Measurements from ENCODE around the gene TUBGCP2.
A peak's percentile ranks its signal among the peaks of the same experiment; 100 is the strongest.

The TUBGCP2 gene

DNA sequence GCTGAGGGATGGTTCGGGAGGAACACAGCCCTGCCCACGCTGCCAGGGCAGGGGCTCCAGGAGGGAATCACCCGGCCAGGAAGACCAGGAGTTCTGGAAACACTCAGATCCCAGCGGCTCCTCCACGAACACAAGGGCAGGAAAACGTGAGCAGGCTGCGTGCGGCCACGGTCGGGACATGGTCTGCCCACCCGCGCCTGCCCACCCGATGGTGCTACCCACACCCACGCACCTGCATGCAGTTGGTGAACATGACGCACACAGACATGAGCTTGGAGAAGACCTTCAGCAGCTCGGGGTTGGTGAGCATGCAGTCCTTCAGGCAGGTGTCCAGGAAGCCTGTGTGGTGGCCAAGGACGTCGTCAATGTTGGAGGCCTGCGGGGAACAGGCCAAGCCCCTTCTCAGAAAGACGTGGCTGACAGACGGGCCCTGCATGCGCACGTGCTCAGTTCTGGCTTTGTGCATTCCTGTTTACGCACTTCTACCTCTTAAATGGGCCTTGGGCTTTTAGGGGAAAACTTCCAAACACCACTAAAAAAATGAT is 25.8 kb downstream of the TUBGCP2 start:
- H3K4me1 ChIP-seq (ENCODE audit: control insufficient read depth, insufficient read depth, low read length), result no peaks in the 10 kb centered on the region; the same call in 1 of the 2 replicates
- no peaks in the 10 kb centered on the region for H3K27me3 ChIP-seq (ENCODE audit: control insufficient read depth, insufficient read depth, low read length)
- peaks cover 83% of the 10 kb centered on the region for H3K36me3 ChIP-seq (ENCODE audit: control insufficient read depth, insufficient read depth, low read length)
- no peak overlapping the region for H3K27ac ChIP-seq (ENCODE audit: low read depth, low read length)
- H3K9me3 ChIP-seq (ENCODE audit: control insufficient read depth, insufficient read depth, low read depth, low read length), result no peaks in the 10 kb centered on the region
- H3K4me3 ChIP-seq (ENCODE audit: low read depth, low read length), result no peak overlapping the region
- H3K9ac ChIP-seq (ENCODE audit: low read length), result no peak overlapping the region

DNA sequence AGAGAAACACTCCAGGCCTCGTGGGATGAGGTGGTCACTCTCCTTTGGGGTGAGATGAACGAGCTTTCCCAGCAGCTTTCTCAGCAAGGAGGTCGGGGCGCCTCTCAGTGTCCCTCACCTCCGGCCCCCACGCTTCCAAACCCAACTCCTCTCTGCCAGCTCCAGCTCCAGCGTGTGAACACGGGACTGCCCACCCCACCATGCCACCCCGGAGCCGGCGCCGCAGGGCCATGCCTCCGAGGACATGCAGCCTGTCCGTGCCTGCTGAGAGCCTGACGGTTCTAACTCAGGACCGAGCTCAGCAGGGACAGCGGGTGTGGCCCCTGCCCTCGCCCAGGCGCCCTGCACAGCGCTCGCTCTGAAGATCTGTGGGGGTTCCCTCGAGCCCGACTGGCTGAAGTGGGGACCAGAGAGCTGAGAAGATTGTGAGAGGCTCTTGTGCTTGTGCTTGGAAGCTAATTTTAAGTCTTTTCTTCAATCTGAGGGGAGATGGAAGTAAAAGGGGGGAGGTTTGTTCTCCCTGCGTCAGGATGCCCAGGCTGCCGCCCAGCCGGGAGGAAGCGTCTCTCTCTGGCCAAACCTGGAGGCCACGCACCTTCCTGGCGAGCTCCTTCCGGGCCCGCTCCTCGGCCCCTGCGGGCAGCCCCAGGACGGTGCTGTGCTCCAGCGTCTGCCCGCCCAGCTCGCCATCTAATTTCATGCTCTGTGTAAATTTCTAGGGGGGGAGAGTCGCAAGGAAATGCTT is 26.9 kb downstream of the TUBGCP2 start:
- Histone ChIP-seq H3K27me3 (ENCODE audit: control insufficient read depth, insufficient read depth, low read length) (no peaks in the 10 kb centered on the region; the same call in 1 of the 2 replicates), H3K27ac (ENCODE audit: low read depth, low read length) (no peak overlapping the region), H3K4me1 (ENCODE audit: control insufficient read depth, insufficient read depth, low read length) (peaks cover 7% of the 10 kb centered on the region; the same call in 1 of the 2 replicates), H3K4me3 (ENCODE audit: low read depth, low read length) (no peak overlapping the region), H3K9me3 (ENCODE audit: control insufficient read depth, insufficient read depth, low read depth, low read length) (no peaks in the 10 kb centered on the region), H3K36me3 (ENCODE audit: control insufficient read depth, insufficient read depth, low read length) (peaks cover 80% of the 10 kb centered on the region), H3K9ac (ENCODE audit: low read length) (no peak overlapping the region)

DNA sequence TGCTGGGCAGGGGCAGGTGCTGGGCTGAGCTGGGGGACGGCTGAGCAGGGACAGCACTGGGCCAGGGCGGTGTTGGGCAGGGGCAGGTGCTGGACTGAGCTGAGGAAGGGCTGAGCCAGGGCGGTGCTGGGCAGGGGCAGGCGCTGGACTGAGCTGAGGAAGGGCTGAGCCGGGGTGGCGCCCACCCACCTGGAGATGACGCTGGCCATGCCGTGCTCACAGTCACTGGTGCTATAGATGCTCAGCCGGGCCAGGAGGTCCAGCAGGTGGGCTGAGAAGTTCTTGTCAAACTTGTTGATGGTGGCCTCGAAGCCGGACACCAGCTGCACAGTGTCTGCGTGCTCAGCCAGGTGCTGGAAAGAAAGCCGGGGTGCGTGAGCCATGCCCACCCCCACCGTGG is 27.6 kb downstream of the TUBGCP2 start:
- Histone ChIP-seq H3K4me3 (ENCODE audit: low read depth, low read length) (no peak overlapping the region), H3K4me1 (ENCODE audit: control insufficient read depth, insufficient read depth, low read length) (peaks cover 11% of the 10 kb centered on the region)

DNA sequence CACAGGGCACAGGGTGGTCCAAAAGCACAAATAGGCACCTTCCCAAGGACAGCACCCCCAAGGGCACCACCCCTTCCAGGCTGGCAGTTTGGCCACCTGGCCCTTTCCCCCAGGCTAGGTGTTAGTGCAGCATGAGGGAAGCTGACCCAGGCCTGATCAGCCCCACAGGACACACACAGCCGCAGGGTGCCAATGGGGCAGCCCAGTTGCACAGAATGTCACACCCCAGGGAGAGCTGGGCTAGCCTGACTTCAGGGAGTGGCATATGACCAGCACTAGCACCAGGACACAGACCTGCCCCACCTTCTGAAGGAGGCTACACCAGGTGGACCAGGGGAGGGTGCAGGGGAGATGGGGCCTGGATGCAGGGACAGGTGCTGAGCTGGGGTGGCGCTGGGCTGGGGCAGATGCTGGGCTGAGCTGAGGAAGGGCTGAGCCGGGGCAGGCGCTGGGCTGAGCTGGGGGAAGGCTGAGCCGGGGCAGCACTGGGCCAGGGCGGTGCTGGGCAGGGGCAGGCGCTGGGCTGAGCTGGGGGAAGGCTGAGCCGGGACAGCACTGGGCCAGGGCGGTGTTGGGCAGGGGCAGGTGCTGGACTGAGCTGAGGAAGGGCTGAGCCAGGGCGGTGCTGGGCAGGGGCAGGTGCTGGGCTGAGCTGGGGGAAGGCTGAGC is 28.1 kb downstream of the TUBGCP2 start:
- Histone ChIP-seq H3K36me3 (ENCODE audit: control insufficient read depth, insufficient read depth, low read length) (peaks cover 68% of the 10 kb centered on the region), H3K4me3 (ENCODE audit: low read depth, low read length) (no peak overlapping the region), H3K27ac (ENCODE audit: low read depth, low read length) (no peak overlapping the region), H3K27me3 (ENCODE audit: control insufficient read depth, insufficient read depth, low read length) (peaks cover 12% of the 10 kb centered on the region), H3K9ac (ENCODE audit: low read length) (no peak overlapping the region), H3K9me3 (ENCODE audit: control insufficient read depth, insufficient read depth, low read depth, low read length) (no peaks in the 10 kb centered on the region), H3K4me1 (ENCODE audit: control insufficient read depth, insufficient read depth, low read length) (peaks cover 16% of the 10 kb centered on the region)

More for the DNA sequence above, 27.6 kb downstream of the TUBGCP2 start:
- peaks cover 73% of the 10 kb centered on the region for H3K36me3 ChIP-seq (ENCODE audit: control insufficient read depth, insufficient read depth, low read length)
- no peak overlapping the region for H3K27ac ChIP-seq (ENCODE audit: low read depth, low read length)
- H3K9me3 ChIP-seq (ENCODE audit: control insufficient read depth, insufficient read depth, low read depth, low read length), result no peaks in the 10 kb centered on the region
- no peak overlapping the region for H3K9ac ChIP-seq (ENCODE audit: low read length)
- peaks cover 6% of the 10 kb centered on the region for H3K27me3 ChIP-seq (ENCODE audit: control insufficient read depth, insufficient read depth, low read length)

DNA sequence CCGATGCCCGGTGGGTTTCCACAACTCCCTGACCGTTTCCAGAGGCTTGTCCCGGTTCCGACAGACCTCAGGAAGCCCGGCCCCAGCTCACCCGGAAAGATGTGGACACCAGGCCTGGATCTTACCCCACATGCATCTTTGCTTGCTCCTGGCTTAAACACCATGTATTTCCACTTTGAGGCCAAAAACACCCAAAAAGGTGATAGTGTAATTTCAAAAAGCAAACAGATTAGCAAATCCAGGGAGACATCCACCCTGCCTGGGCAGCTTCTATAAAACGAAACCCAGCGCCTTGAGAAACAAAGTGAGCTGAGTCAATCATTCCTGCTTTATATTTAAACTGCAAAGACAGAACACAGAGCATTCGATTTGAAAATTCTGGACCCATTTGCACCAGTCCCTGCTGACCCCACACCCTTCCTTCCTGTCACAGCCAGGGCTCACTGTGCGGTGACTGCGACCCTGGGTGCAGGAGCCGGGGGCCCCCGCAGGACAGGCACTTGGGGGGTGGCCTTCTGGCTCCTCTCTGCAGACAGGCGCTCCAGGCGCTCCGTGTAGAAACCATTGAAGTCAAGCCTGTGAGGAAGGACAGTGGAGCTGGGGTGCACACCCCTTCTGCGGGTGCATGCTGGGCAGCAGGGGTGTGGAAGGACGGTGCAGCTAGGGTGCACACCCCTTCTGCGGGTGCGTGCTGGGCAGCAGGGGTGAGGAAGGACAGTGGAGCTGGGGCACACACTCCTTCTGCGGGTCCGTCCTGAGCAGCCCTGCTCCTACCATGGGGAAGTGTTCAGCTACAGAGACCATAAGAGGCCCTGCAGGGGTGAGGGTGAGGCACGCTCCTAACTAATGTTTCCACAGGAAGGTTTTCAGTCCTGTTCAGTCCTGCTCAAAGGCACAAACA is 29.1 kb downstream of the TUBGCP2 start:
- Histone ChIP-seq H3K9me3 (ENCODE audit: control insufficient read depth, insufficient read depth, low read depth, low read length) (no peaks in the 10 kb centered on the region), H3K9ac (ENCODE audit: low read length) (no peak overlapping the region), H3K4me1 (ENCODE audit: control insufficient read depth, insufficient read depth, low read length) (peaks cover 23% of the 10 kb centered on the region), H3K36me3 (ENCODE audit: control insufficient read depth, insufficient read depth, low read length) (peaks cover 58% of the 10 kb centered on the region), H3K27ac (ENCODE audit: low read depth, low read length) (no peak overlapping the region), H3K27me3 (ENCODE audit: control insufficient read depth, insufficient read depth, low read length) (peaks cover 15% of the 10 kb centered on the region), H3K4me3 (ENCODE audit: low read depth, low read length) (no peak overlapping the region)

DNA sequence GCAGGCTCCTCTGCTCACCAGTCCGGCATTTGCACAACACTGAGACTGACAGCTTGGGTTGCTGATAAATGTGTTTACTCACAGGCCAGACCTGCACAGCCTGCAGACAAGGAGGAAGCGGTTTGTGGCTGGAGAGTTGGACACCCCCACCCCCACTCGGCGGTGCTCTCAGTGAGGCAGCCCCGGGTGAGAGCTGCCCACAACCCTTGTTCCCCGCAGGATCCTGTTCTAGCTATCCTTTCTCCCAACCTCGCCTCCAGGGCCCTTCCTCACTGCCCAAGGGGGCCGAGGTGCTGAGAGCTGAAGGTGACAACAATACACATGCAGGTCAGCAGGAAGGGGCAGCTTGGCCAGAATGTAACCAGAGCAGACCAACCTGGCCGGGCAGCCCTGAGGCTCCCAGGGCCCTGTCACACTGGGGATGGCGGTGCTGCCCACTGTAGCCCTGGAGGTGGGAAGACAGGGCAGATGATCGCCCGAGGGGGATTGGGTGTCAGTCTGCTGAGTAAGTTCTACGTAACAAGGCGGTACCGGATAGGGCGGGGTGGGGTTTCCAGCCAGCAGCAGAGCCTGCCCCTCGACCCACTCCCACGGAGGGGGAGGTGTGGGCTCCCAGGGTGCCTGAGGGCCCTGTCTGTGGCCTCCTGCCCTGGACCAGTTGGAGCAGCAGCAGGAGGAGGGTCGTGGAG is 30.0 kb downstream of the TUBGCP2 start:
- Histone ChIP-seq H3K9me3 (ENCODE audit: control insufficient read depth, insufficient read depth, low read depth, low read length) (no peaks in the 10 kb centered on the region), H3K27ac (ENCODE audit: low read depth, low read length) (no peak overlapping the region), H3K27me3 (ENCODE audit: control insufficient read depth, insufficient read depth, low read length) (peaks cover 15% of the 10 kb centered on the region), H3K4me1 (ENCODE audit: control insufficient read depth, insufficient read depth, low read length) (peaks cover 23% of the 10 kb centered on the region), H3K36me3 (ENCODE audit: control insufficient read depth, insufficient read depth, low read length) (peaks cover 50% of the 10 kb centered on the region), H3K9ac (ENCODE audit: low read length) (no peak overlapping the region), H3K4me3 (ENCODE audit: low read depth, low read length) (no peak overlapping the region)

DNA sequence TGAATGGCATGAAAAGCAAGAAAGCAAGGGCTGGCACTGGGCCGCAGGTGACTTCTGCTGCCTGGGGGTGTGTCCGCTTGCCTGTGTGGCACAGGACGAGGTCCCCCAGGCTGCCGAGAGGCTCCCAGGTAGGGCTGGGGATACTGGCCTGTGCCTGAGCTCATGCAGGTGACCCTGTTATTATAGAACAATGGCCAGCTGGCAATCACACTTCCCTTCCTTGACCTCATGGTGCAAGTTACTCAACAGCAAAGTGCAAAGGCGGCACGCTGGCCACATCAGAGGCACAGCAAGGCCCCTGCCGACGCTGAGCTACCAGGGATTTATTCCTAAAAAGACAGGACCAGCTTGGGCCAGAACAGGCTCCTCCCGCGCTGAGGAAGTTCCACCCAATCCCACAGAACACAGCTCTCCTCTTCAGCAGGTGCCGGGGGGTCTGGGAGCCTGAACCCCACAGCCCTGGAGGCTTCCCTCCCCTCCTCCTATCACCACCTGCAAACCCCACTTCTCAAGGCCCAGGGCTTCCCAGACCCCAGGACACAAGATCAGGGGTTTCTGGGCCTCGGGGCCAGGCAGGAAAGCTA is 30.6 kb downstream of the TUBGCP2 start:
- H3K36me3 ChIP-seq (ENCODE audit: control insufficient read depth, insufficient read depth, low read length), result peaks cover 43% of the 10 kb centered on the region
- H3K9ac ChIP-seq (ENCODE audit: low read length), result no peak overlapping the region
- peaks cover 23% of the 10 kb centered on the region for H3K4me1 ChIP-seq (ENCODE audit: control insufficient read depth, insufficient read depth, low read length)
- H3K27me3 ChIP-seq (ENCODE audit: control insufficient read depth, insufficient read depth, low read length), result peaks cover 15% of the 10 kb centered on the region
- H3K27ac ChIP-seq (ENCODE audit: low read depth, low read length), result no peak overlapping the region
- no peaks in the 10 kb centered on the region for H3K9me3 ChIP-seq (ENCODE audit: control insufficient read depth, insufficient read depth, low read depth, low read length)
- H3K4me3 ChIP-seq (ENCODE audit: low read depth, low read length), result no peak overlapping the region

DNA sequence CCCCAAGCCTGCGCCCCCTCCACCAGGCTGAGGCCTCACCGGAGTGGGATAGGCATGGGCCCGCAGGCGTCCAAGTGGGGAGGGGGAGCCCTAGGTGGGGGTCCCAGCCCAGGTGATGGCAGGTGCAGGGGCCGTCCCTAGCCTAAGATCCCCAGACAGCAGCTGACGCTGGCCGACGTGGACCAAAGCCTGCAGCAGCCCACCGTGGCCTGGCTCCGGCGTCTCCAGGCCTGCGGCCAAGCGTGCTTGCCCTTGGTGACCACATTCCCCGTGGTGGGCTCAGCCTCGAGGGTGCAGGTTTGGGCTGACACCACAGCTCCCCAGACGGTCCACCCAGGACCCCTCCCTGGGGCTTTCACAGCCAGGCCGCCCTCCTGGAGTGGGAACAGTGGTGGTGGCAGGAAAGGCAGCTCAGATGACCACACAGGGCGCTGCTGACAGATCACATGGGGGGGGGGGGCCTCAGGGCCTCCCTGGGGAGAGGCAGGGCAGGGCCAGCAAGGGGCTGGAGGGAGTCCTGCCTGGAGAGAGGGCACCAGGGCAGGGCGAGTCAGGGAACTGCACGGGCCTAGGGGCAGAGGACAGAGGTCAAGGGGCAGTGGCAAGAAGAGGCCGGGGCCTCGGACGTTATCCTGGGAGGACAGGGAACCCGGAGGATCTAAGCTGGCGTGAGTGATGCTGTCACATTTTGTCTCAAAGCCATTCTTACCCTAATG is 31.2 kb downstream of the TUBGCP2 start:
- no peak overlapping the region for H3K4me3 ChIP-seq (ENCODE audit: low read depth, low read length)

DNA sequence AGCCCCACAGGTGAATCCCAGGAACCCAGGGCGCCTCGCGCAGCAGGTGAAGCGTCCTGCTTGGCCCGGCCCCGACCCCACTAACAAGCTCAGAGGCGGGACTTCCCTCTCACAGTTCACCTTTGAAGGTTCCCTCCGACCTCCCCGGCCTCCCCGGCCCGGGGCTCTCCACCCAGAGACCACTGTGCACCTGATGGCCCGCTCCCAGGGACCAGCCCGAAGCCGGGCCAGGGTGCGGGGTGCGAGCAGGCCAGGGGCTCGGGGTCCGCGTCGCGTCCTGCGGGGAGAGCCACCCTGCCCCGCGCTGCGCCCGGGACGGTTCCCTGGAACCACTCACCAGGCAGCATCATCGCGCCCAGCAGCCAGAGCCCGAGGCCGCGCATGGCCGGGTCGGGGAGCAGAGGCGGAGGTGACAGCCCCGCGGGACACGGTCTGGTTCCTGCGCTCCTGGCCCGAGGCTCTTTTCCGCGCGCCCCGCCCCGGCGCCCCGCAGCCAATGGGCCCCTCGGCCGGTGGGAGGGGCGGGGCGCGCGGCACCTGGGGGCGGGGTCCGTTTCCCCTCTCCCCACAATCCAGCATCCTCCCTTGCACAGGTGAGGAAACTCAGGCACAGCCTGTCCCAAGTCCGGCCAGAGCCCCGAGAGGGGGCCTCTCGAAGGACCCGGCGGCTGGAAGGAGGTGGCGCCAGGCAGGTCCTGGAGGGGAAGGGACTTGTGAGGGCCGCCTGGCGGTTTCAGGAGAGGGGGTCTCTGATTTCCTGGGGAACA is 32.1 kb downstream of the TUBGCP2 start, which contains the start of gene ADAM8:
Gene ADAM8 (minus strand): TSS at position 434 of the 767 bp plus-strand sequence. CDS start 51 bp downstream, at position 383.
- peaks cover 15% of the 10 kb centered on the region for H3K27me3 ChIP-seq (ENCODE audit: control insufficient read depth, insufficient read depth, low read length)
- H3K9ac ChIP-seq (ENCODE audit: low read length), result peak within 1 kb of the TSS; percentile 13
- peak within 1 kb of the TSS; percentile 65 for H3K4me3 ChIP-seq (ENCODE audit: low read depth, low read length)
- no peak within 1 kb of the TSS for H3K27ac ChIP-seq (ENCODE audit: low read depth, low read length)
- H3K4me1 ChIP-seq (ENCODE audit: control insufficient read depth, insufficient read depth, low read length), result peaks cover 23% of the 10 kb centered on the region
- peaks cover 29% of the 10 kb centered on the region for H3K36me3 ChIP-seq (ENCODE audit: control insufficient read depth, insufficient read depth, low read length)
- H3K9me3 ChIP-seq (ENCODE audit: control insufficient read depth, insufficient read depth, low read depth, low read length), result no peaks in the 10 kb centered on the region

More for the DNA sequence above, 31.2 kb downstream of the TUBGCP2 start:
- Histone ChIP-seq H3K27ac (ENCODE audit: low read depth, low read length) (no peak overlapping the region), H3K9me3 (ENCODE audit: control insufficient read depth, insufficient read depth, low read depth, low read length) (no peaks in the 10 kb centered on the region), H3K36me3 (ENCODE audit: control insufficient read depth, insufficient read depth, low read length) (peaks cover 37% of the 10 kb centered on the region), H3K4me1 (ENCODE audit: control insufficient read depth, insufficient read depth, low read length) (peaks cover 23% of the 10 kb centered on the region), H3K27me3 (ENCODE audit: control insufficient read depth, insufficient read depth, low read length) (peaks cover 15% of the 10 kb centered on the region), H3K9ac (ENCODE audit: low read length) (no peak overlapping the region)
